ENCODE measurements around the gene FSCN2. TPM values are rescaled to one million over a fixed set of nuclear protein-coding genes. Genes with fewer than 3 reads are reported as not detected.

The FSCN2 gene
- total RNA-seq, 6 donors from 2014 or later: 2.7 to 37.7 (median 3.9) TPM

GRCh38 chr17:81493198-81494038 is 34.8 kb upstream of the FSCN2 start:
- Histone ChIP-seq H3K36me3 (no peaks in the 10 kb centered on the region), H3K27me3 (no peaks in the 10 kb centered on the region), H3K4me3 (no peak overlapping the region), H3K9me3 (no peaks in the 10 kb centered on the region), H3K4me1 (peaks cover 2 to 15% (median 7%) of the 10 kb centered on the region in 4 donors), H3K27ac (no peak overlapping the region)
- DNase-seq (peak in 1 of 2 donors; percentile 58), ATAC-seq (ENCODE audit: low FRiP score in 2 of 2) (no peak)
- no peak for TF ChIP-seq POLR2A (IDR thresholded peaks at IDR 0.05)
- no peak for TF ChIP-seq POLR2AphosphoS5 (IDR thresholded peaks at IDR 0.05)
- TF ChIP-seq EP300 (IDR thresholded peaks at IDR 0.05): no peak
- TF ChIP-seq, protein P1, sequence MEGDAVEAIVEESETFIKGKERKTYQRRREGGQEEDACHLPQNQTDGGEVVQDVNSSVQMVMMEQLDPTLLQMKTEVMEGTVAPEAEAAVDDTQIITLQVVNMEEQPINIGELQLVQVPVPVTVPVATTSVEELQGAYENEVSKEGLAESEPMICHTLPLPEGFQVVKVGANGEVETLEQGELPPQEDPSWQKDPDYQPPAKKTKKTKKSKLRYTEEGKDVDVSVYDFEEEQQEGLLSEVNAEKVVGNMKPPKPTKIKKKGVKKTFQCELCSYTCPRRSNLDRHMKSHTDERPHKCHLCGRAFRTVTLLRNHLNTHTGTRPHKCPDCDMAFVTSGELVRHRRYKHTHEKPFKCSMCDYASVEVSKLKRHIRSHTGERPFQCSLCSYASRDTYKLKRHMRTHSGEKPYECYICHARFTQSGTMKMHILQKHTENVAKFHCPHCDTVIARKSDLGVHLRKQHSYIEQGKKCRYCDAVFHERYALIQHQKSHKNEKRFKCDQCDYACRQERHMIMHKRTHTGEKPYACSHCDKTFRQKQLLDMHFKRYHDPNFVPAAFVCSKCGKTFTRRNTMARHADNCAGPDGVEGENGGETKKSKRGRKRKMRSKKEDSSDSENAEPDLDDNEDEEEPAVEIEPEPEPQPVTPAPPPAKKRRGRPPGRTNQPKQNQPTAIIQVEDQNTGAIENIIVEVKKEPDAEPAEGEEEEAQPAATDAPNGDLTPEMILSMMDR (IDR thresholded peaks at IDR 0.05): no peak
- 79 to 83% methylated on average over 11 to 16 of the region's 16 CpGs for WGBS, 2 donors

DNA sequence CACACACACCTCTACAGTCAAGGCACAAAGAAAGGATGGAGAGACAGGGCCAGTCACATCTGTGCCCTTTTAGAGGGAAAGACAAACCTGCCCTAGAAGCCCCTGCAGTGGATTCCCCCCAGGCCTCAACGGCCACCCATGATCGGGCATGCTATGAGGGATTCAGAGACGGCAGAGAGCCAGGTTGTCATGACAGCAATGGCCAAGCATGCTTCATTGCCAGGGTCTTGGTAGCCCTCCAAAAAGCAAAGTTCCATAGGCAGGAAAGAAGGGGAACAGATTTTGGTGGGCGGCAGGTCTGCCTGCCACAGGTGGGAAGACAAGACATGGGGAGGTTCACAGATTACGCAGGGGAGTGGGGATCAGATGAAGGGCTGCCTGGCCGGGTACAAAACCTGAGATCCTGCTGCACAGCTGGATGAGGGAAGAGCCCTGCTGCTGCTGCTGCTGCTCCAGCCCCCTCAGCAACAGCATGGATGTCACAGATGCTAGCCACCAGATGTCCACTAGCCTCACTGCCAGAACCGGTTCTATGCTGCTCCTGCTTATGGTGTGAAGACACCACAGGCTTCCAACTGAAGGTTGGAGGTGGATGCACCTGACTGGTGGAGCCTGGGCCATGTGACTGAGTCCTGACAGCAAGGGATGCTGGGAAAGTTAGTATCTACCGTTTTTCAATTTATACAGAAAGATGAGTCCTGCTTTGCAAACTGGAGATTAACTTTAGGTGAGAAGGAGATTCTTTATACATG is 33.4 kb upstream of the FSCN2 start:
- no peak for ATAC-seq (ENCODE audit: low FRiP score in 2 of 2)
- H3K27me3 ChIP-seq: no peaks in the 10 kb centered on the region
- H3K27ac ChIP-seq: no peak overlapping the region
- H3K4me1 ChIP-seq: peaks cover 0 to 9% (median 7%) of the 10 kb centered on the region in 4 donors
- no peaks in the 10 kb centered on the region for H3K36me3 ChIP-seq
- DNase-seq: no peak
- no peak for TF ChIP-seq POLR2A (IDR thresholded peaks at IDR 0.05)
- no peak for TF ChIP-seq POLR2AphosphoS5 (IDR thresholded peaks at IDR 0.05)
- TF ChIP-seq EP300 (IDR thresholded peaks at IDR 0.05): no peak
- TF ChIP-seq, protein P1 (IDR thresholded peaks at IDR 0.05): no peak
- 54 to 58% methylated on average over 8 of the region's 8 CpGs for WGBS, 2 donors
- H3K9me3 ChIP-seq: no peaks in the 10 kb centered on the region
- H3K4me3 ChIP-seq: no peak overlapping the region

DNA sequence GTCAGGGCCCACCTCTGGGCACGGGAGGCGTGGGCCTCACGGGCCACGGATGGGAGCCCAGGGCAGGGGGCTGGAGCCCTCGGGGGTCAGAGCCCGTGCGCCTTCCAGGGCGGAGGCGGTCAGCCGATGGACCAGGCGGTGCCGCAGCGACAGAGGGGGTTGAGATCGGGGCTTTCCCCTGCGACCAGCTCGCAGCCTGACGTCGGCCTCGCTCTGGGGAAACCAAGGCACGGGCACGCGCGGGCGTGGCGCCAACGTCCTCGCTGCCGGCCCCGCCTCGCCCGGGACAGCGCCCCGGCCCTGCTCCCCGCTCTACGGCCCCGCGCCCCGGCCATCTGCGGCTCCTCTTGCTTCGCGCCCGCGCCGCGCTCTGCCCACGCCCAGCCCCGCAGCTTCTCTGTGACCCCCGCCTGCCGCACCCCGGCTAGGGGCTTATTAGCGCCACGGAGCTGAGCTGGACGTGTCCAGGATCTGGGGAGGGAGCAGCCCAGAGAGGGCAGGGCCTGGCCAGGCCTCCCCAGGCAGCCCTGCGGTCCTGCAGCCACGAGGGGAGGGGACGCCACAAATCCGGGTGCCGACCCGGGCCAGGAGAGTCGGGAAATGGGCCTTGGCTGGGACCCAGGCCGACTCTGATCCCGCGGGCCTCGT is 29.1 kb upstream of the FSCN2 start:
- ATAC-seq (ENCODE audit: low FRiP score in 2 of 2): peak; percentile 9 to 33

GRCh38 chr17:81499601-81499970 is 28.6 kb upstream of the FSCN2 start:
- no peaks in the 10 kb centered on the region for H3K27me3 ChIP-seq
- H3K9me3 ChIP-seq: no peaks in the 10 kb centered on the region
- TF ChIP-seq EP300 (IDR thresholded peaks at IDR 0.05): no peak
- TF ChIP-seq, protein P1 (IDR thresholded peaks at IDR 0.05): no peak
- TF ChIP-seq POLR2A (IDR thresholded peaks at IDR 0.05): no peak
- TF ChIP-seq POLR2AphosphoS5 (IDR thresholded peaks at IDR 0.05): no peak
- H3K4me1 ChIP-seq: peaks cover 0 to 7% (median 7%) of the 10 kb centered on the region in 4 donors
- no peak overlapping the region for H3K4me3 ChIP-seq
- H3K36me3 ChIP-seq: no peaks in the 10 kb centered on the region
- no peak overlapping the region for H3K27ac ChIP-seq
- WGBS, 2 donors: 72 to 75% methylated on average over 5 to 12 of the region's 12 CpGs
- DNase-seq (peak in 1 of 2 donors; percentile 40), ATAC-seq (ENCODE audit: low FRiP score in 2 of 2) (peak; percentile 21 to 25)

More for the DNA sequence above, 29.1 kb upstream of the FSCN2 start:
- Histone ChIP-seq H3K27ac (no peak overlapping the region), H3K27me3 (no peaks in the 10 kb centered on the region), H3K4me1 (peaks cover 0 to 7% (median 7%) of the 10 kb centered on the region in 4 donors), H3K9me3 (no peaks in the 10 kb centered on the region), H3K36me3 (no peaks in the 10 kb centered on the region), H3K4me3 (peak overlapping the region in 1 of 4 donors; percentile 13)
- WGBS, 2 donors: 80 to 87% methylated on average over 42 to 57 of the region's 64 CpGs
- peak in 1 of 2 donors; percentile 86 for DNase-seq
- TF ChIP-seq POLR2A (IDR thresholded peaks at IDR 0.05) (no peak), POLR2AphosphoS5 (IDR thresholded peaks at IDR 0.05) (no peak), EP300 (IDR thresholded peaks at IDR 0.05) (no peak)
- TF ChIP-seq, protein P1 (IDR thresholded peaks at IDR 0.05): no peak
